HepG2 (cell line): Measurements from ENCODE around the gene FRMD1. TPM values are rescaled to one million over a fixed set of nuclear protein-coding genes. Genes with fewer than 3 reads are reported as not detected.

Experiments
- CTCF ChIP-seq: sonication (generic); formaldehyde crosslinking; IDR thresholded peaks from 2 replicates; pipeline ENCODE4 v1.5.0; 2020; ENCODE audit warnings: mild to moderate bottlenecking, missing genetic modification reagents, moderate library complexity
- HMGXB4 ChIP-seq, 2 experiments: sonication (generic) in 1 of 2; formaldehyde crosslinking in 1 of 2; IDR thresholded peaks; 2 replicates each; pipeline versions ENCODE4 v1.4.0 to v1.6.1; 2018 to 2020; ENCODE audit warnings: missing genetic modification reagents in 2 of 2, borderline replicate concordance in 1 of 2, low read depth in 1 of 2, mild to moderate bottlenecking in 1 of 2, missing biosample characterization in 1 of 2
- HNRNPL ChIP-seq: fragments of 200-400 bp; formaldehyde crosslinking; IDR thresholded peaks from 2 replicates; pipeline ENCODE4 v1.6.1; 2017; ENCODE audit warnings: mild to moderate bottlenecking, low read depth, low read length
- IRF9 ChIP-seq: sonication (generic); formaldehyde crosslinking; IDR thresholded peaks from 2 replicates; pipeline ENCODE4 v1.8.0; 2022; ENCODE audit warnings: missing genetic modification reagents, mild to moderate bottlenecking, borderline replicate concordance
- KLF12 ChIP-seq: sonication (generic); formaldehyde crosslinking; IDR thresholded peaks from 2 replicates; pipeline ENCODE4 v1.4.0; 2020; ENCODE audit warnings: missing genetic modification reagents, borderline replicate concordance
- SOX6 ChIP-seq, 2 experiments: fragments of 450-650 bp in 1 of 2; sonication (generic) in 1 of 2; formaldehyde crosslinking in 1 of 2; IDR thresholded peaks; 2 replicates each; pipeline versions ENCODE4 v1.4.0 to v1.6.1; 2017 to 2020; ENCODE audit warnings: antibody characterized with exemption in 1 of 2, mild to moderate bottlenecking in 1 of 2, missing genetic modification reagents in 1 of 2
- STAG1 ChIP-seq: sonication (generic); formaldehyde crosslinking; IDR thresholded peaks from 2 replicates; pipeline ENCODE4 v1.4.0; 2020; ENCODE audit warnings: missing genetic modification reagents
- ZNF280B ChIP-seq: sonication (generic); formaldehyde crosslinking; IDR thresholded peaks from 2 replicates; pipeline ENCODE4 v1.5.0; 2020; ENCODE audit warnings: missing genetic modification reagents, mild to moderate bottlenecking, borderline replicate concordance
- ZNF317 ChIP-seq: sonication (generic); formaldehyde crosslinking; IDR thresholded peaks from 2 replicates; pipeline ENCODE4 v1.5.0; 2020; ENCODE audit warnings: mild to moderate bottlenecking, missing genetic modification reagents
- ZNF407 ChIP-seq: sonication (generic); formaldehyde crosslinking; IDR thresholded peaks from one replicate; pipeline ENCODE4 v1.5.1; 2020; ENCODE audit warnings: mild to moderate bottlenecking, missing genetic modification reagents; ENCODE audit errors: not compliant biosample characterization
- ZNF75D ChIP-seq: sonication (generic); formaldehyde crosslinking; IDR thresholded peaks from 2 replicates; pipeline ENCODE4 v1.8.1; 2023; ENCODE audit warnings: missing genetic modification reagents, mild to moderate bottlenecking, borderline replicate concordance
- ZNF777 ChIP-seq: sonication (generic); formaldehyde crosslinking; IDR thresholded peaks from 2 replicates; pipeline ENCODE4 v1.4.0; 2020; ENCODE audit warnings: missing genetic modification reagents
- polyA plus RNA-seq, 8 experiments: library from polyadenylated mRNA; depleted of rRNA in 3 of 8; stranded (reverse) in 7 of 8; unstranded in 1 of 8; fragments of >200 nt; fragmentation: Illumina TruSeq in 4 of 8; extraction: Trizol in 4 of 8; gene quantifications; 2 replicates each; pipeline versions ENCODE4 v1.2.1 to v1.2.3, GENCODE V29; 2011 to 2016; ENCODE audit warnings: low read depth in 4 of 8, missing spikeins in 1 of 8, mixed read lengths in 1 of 8; ENCODE audit not compliant: insufficient read depth in 1 of 8
- total RNA-seq, 5 experiments: library from RNA; depleted of rRNA; stranded (reverse); fragments of >200 nt; fragmentation: Illumina TruSeq; extraction: Trizol; gene quantifications; 2 replicates each; pipeline ENCODE4 v1.2.3, GENCODE V29; 2016; ENCODE audit warnings: low read depth in 1 of 5

Gene FRMD1
- total and polyA plus RNA-seq, 2 of the 13 experiments (the other 11 are each of a cell fraction or from before 2014, with no cell fraction given), result 0.01 TPM; not detected in 1

- TF ChIP-seq ZNF280B (CRISPR knock-in tag) (peak; percentile 12; the same call in 1 of the 2 replicates), IRF9 (CRISPR knock-in tag) (peak; percentile 47; the same call in 1 of the 2 replicates), HNRNPL (0 out of 2 replicates have a peak, but pooled peaks have one; percentile 52), CTCF (CRISPR knock-in tag) (peak; percentile 85), ZNF75D (no peak), ZNF777 (CRISPR knock-in tag) (0 out of 2 replicates have a peak, but pooled peaks have one; percentile 30), STAG1 (CRISPR knock-in tag) (peak; percentile 74), SOX6 (IDR thresholded peaks at IDR 0.05) (no peak), SOX6 (CRISPR knock-in tag; IDR thresholded peaks at IDR 0.05) (peak; percentile 12; the same call in 1 of the 2 replicates), KLF12 (no peak), HMGXB4 (CRISPR knock-in tag; IDR thresholded peaks at IDR 0.05; ENCODE audit: borderline replicate concordance in 1 of 2, low read depth in 1 of 2) (peak in 1 of 2 experiments; percentile 38; a peak in 1 of 4 replicates), ZNF317 (0 out of 2 replicates have a peak, but pooled peaks have one; percentile 36), ZNF407 (peak; percentile 48)
Observed at GRCh38 chr6:168045141-168045691, 33.8 kb downstream of the FRMD1 start (continued).
